Stimulated activated CD8-positive, alpha-beta memory T cell treated with anti-CD3 and anti-CD28 coated beads, Interleukin-15, amount 100 ng/mL, for 48 hours (primary cell): Measurements from ENCODE around the gene NDUFB10.

ENCODE experiments used
- DNase-seq, 2 donors: peaks; one replicate each; pipeline ENCODE4 v3.0.0-alpha.2; 2020; ENCODE audit warnings: low read depth in 2 of 2

Gene NDUFB10

DNA sequence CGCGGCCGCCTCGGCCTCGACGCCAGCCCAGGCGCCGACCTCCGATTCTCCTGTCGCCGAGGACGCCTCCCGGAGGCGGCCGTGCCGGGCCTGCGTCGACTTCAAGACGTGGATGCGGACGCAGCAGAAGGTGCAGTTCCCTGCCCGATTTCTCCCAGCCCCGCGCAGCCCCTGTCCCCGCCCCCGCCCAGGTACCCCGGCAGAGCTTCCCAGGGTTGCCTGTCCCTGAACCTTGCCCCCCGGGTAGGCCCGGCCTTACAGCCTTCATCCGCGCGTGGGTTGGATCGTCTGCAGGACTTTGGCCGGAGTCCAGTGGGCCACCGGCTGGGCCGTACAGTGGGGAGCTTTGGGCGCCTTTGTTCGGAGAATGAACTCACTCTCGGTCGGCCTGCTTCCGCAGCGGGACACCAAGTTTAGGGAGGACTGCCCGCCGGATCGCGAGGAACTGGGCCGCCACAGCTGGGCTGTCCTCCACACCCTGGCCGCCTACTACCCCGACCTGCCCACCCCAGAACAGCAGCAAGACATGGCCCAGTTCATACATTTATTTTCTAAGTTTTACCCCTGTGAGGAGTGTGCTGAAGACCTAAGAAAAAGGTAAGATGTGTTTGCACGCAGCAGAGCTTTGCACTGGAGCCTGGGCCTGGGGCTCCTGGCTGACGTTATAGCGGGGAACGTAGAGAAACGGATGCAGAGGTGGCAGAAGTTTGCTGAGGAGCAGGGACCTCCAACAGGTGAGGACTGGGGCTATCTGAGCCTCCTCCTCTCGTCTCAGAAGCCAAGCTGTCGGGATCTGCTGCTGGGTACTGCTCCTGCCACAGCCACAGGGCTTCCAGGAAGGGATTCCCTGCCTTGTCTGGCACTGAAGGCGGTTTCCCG, 25.2 kb downstream of the NDUFB10 start:
- no peak for DNase-seq

DNA sequence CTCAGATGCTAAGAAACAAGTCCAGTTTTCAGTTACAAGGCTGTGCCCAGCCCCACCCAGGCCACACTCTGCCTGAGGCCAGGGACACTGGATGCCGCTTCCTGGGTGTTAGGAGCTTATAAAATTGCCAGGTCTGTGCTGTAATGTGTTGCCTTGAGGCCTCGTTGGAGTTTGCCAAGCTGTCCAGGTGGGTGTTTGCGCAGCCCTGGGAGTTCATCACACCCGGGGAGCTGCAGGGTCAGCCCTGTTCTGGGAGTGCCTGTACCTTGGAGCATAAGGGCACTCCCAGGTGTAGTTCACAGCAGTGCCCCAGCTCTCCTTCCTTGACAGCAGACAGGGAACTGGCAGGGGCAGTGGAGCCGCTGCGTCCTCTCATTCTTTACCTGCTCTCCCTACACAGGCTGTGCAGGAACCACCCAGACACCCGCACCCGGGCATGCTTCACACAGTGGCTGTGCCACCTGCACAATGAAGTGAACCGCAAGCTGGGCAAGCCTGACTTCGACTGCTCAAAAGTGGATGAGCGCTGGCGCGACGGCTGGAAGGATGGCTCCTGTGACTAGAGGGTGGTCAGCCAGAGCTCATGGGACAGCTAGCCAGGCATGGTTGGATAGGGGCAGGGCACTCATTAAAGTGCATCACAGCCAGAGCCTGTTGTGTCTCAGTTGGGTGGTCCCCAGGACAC, 26.3 kb downstream of the NDUFB10 start:
- DNase-seq: no peak

DNA sequence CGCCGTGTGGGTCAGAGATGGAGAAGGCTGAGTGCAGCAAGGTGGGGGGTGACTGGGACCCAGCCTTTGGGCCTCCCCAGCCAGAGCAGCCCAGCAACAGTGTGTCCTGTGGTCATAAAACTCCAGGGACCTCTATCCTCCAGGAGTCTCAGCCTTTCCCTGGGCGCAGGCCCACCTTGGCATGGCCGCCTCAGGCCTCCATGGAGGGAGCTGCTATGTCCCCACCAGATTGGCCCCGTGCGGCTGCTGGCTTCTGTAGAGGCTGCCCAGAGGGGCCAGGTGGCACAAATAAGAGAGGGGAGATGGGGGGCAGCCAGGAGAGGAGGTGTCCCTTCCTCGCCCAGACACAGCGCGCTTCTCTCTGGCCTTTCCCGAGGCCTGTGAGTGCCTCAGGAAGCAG, 27.9 kb downstream of the NDUFB10 start:
- no peak for DNase-seq

DNA sequence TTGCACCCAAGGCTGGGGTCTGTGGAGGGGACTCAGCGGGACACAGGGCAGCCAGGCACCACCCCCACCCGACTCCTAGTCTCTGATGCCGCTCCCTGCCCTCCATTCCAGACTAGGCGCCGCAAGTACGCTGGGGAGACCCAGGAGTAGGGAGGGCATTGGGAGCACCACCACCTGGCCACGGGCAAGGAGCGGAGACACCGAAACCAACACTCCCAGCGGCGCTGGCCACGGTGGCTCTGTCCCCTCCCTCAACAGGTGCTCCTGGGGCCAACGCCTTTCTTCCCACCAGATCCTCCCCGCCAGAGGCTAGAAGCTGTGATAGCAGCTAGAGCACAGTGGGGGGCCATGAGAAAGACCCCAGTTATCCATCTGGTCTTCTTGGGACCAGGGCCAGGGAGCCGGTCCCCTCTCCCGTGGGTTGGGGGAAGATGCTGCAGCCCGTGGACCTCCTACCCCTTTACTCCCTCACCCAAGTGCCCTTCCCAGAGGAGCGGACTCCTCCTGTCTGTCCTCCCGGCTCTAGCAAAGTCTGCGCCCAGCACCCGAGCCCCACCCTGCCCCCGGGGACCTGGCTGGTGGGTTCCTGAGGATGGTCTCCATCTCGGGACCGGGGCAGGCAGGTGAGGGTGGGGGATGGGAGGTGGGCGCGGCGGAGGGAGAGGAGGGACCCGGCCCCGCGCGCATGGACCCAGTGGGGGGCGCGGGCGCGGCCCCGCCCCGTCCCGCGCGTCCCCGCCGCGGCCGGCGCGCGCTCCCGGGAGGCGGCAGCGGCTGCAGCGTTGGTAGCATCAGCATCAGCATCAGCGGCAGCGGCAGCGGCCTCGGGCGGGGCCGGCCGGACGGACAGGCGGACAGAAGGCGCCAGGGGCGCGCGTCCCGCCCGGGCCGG, 30.1 kb downstream of the NDUFB10 start, which contains the start of gene SYNGR3:
Gene SYNGR3 (plus strand): TSS at position 762 of the 892 bp plus-strand sequence. CDS start 133 bp downstream, outside the sequence.
- DNase-seq: no peak

DNA sequence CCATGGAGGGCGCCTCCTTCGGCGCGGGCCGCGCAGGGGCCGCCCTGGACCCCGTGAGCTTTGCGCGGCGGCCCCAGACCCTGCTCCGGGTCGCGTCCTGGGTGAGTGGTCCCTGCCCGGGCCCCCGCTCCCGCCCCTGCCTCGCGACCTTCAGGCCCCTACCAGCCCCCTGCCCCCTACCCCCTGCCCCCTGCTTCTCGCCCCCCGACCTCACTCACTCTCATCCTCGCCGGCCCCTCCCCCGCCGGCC, 30.7 kb downstream of the NDUFB10 start:
- no peak for DNase-seq

DNA sequence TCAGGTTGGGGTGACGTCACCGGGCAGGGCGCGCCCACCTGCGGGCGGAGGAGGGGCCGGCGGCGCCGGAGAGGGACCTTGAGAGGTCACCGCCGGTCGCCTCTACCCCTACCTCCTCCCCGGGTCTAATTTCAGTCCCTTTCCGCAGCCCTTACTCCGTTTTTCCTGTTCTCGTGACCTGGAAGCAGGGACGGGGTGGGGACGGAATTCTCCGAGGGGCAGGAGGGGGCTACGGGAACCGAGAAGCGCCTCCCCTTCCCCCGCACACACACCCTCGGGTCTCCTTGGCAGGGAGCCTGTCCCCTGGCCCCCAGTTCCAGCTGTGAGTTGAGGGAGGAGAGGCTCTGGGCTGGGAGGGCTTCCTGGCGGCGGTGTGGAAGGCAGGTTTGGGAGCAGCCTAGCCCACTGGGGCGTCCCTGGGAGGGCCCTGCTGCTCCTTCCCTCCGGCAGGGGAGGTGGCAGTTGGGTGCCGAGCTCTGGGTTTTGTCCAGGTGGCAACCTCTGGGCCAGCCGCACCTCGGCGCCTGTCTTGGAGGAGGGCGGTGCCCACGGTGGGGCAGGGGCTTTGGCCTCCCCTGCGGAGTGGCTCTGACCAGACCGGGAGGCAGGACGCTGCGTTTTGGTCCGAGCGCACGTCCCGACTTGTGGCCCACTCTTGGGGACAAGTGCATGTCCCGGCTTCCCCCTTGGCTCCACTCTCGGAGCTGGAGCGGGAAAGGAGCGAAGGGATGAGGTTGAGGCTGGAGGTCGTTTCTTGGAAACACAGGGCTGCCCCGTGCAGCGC, 31.2 kb downstream of the NDUFB10 start:
- DNase-seq: peak in 1 of 2 donors; percentile 35

DNA sequence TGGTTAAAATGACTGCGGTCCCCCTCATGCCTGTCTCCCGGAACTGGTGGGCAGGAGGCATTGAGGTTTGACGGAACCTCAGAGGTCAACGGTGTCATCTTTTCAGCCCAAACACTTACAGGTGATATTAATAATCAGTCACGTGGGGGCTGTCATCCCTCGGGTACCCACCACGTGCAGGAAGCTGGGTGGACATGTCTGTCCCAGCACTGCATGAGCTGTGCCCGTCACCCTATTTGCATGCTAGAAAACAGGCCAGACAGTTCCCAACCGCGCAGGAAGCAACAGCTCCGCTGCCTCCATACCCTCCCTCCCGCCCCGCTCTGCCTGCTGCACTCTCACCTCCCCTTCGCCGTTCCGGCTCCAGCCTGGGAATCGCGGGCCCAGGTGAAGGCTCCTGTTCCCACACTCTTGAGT, 31.8 kb downstream of the NDUFB10 start:
- peak in 1 of 2 donors; percentile 37 for DNase-seq

DNA sequence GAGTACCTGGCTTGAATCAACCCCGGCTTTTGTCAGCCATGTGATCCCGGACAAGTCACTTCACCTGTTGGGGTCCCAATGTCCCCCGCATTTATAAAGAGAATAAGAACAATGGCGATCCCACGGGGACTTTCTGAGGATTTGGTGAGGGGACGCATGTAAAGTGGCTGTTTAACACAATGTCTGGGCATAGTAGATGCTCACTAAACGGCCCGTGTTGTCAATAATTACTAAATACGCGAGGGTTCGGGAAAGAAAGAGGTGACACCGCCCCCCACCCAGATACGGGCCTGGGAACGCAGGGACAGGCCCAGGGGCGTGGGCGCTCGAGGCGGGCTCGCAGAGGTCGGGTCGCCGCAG, 32.2 kb downstream of the NDUFB10 start:
- DNase-seq: no peak

DNA sequence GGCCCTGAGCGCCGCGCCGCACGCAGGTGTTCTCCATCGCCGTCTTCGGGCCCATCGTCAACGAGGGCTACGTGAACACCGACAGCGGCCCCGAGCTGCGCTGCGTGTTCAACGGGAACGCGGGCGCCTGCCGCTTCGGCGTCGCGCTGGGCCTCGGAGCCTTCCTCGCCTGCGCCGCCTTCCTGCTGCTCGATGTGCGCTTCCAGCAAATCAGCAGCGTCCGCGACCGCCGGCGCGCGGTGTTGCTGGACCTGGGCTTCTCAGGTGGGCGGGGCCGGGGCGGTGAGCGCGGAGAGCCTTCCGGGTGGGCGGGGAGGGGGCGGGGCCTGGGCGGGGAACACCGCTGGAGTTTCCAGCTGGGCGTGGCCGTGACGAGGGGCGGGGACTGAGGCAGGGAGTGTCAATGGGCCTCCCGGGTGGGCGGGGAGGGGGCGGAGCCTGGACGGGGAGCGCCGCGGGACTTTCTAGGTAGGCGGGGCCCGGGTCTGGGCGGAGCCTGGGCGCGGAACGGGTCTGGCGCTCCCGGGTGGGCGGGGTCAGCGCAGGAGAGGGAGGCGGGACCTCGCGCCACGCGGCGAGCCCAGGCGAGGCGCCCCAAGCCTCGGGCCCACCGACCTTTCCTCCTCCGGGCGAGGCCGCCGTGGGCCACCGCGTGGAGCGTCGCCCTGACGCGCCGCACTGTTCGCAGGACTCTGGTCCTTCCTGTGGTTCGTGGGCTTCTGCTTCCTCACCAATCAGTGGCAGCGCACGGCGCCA, 32.8 kb downstream of the NDUFB10 start:
- peak; percentile 93 to 94 for DNase-seq

DNA sequence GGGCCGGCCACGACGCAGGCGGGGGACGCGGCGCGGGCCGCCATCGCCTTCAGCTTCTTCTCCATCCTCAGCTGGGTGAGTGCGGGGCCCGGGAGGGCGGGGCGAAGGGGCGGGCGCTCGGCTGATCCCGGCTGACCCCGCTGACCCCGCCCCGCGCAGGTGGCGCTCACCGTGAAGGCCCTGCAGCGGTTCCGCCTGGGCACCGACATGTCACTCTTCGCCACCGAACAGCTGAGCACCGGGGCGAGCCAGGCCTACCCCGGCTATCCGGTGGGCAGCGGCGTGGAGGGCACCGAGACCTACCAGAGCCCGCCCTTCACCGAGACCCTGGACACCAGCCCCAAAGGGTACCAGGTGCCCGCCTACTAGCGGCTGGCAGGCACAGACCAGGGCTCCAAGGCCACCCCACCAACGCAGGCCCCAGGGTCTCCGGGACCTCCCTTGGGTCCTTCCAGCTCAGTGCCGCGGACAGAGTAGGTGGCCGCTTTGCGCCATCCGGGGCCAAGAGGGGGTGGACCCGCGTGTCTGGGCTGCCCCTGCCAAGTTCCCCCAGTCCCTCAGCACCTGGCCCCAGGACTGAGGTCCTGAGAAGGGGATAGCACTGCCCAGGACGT, 33.5 kb downstream of the NDUFB10 start:
- DNase-seq: no peak

DNA sequence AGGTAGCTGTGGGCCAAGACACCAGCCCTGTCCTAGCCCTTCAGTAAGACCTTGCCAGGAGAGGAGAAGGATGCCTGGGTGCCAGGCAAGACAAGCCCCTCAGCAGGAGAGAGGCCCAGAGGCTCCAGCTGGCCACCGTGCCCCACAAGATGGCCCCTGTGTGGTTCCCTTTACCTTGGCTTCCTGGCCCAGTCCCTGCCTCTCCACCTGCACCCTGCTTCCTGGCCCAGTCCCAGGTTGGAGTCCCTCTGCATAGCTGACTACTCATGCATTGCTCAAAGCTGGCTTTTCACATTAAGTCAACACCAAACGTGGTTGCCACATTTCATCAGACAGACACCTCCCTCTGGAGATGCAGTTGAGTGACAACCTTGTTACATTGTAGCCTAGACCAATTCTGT, 34.4 kb downstream of the NDUFB10 start:
- DNase-seq: no peak

DNA sequence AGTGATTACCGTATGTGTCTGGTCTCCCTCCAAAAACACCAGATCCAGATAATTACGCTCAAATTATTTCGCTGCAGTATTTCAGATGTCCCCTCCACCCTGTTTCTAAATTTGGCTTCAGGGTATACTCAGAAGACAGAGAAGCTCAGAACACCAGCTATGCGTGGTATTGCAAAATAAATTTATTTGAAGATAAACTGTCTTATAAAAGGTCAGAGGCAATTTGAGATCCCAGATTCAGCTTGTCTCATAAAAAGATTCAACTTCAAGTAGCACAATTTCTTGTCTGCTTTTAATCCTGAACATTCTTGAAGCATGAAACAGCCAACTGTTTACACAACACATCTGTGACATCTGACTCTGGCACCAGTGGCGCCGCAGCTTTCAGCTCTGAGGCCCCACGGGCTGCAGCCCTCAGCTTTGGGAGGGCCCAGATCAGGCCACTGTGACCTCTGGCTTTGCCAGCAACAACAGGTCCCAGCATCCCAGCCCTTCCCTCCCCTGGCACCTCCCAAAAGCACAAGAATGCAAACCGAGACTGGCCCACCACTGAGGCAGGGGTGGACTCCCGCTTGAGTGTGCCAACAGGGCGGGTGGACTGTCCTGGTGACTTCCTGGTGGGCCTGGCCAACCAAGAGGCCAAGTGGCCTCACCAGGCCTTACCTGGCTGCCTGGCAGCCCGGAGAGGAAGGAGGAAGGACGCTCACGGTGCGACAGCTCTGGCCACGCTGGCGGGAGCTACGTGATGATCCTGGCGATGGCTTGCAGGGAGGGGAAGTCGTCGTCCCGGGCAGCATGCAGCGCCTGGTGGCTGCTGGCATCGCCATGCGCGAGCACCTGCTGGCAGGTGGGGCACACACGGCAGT, 38.4 kb downstream of the NDUFB10 start:
- no peak for DNase-seq

DNA sequence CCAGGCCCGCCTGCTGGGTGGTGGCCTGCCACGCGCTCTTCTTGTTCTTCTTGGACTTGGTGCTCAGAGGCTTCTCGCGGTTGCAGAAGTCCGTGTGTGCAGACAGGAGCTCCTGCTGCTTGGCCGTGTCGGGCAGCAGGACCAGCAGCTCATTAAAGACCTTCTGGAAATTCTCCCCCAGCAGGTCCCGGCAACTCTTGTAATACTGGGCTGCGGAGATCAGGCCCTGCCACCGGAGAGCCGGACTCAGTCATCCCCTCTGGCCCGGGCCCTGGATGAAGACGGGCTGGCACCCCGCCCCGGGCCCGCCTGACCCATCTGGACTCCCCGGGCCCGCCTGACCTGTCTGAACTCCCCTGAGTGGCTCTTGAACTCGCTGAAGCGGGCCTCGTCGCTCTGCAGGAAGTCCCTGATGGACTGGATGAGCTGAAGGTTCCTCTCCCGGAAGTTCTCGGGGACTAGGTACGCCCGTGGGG, 39.1 kb downstream of the NDUFB10 start:
- no peak for DNase-seq

DNA sequence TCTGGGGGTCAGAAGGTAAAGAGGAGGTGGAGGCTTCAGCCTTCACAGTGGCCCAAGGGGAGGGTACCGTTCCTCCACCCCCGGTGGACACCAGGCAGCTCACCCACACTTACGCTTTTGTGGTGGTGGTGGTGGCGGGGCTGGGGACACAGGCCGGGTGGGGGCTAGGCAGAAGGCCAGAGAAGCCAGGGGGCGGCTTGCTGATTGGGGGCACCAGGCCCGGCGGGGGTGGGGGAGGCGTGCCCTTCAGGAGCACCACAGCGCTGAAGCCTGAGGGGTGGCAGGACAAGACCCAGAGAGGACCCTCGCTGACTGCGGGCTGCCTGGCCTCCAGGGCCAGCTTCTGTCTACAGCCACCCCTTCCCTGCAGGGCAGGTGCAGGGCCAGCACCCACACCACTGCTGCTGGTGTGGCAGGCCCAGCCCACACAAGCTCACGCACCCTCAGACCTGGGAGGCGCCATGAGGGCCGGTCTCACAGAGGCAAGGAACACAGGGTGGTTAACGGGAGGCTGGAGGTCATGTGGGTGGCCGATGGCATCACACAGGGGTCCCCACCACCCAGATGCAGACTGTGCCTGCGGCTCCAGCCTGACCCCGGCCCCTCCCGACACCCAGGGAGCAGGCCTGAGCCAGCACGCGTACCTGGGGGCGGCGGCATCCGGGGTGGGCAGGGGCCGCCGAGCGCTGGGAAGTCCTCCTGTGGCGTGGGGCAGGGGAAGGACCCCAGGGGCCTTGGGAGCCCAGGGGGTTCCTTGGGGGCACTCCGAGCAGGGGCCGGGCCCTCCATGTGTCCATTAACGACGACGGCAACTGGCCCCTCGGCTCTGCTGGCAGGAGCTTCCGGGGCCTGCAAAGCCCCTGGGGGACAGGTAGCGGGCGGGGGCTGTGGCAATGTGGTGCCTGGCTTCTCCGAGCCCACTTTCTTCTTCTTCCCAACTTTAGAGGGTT, 39.8 kb downstream of the NDUFB10 start:
- DNase-seq: no peak

DNA sequence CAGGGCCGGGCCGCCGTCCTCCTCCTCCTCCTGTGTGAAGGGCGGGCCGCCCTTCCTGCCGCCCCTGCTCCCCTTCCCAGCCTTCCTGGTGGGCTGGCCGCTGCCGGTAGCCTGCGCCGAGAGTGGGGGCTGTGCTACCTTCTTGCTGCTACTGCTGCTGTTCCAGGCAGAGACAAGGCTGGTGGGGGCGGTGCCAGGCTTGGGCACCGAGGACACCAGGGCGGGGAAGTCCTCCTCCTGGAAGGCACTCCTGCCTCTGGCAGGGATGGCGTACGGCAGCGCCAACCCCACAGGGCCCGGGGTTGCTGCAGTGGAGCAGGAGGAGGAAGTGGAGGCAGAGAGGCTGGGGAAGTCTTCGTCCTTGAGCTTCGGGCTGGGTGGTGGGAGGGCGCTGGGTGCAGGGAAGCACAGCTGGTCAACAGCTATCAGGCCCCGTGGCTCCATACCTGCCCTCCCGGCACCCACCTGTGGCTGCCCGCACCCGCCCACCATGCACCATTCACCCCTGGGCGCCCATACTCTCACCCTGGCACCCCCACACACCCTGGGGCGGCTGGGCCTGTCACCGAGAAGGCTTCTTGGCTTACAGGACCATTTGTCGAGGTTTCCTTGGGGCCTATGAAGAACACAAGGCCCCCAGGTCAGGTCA, 40.7 kb downstream of the NDUFB10 start:
- DNase-seq: no peak

DNA sequence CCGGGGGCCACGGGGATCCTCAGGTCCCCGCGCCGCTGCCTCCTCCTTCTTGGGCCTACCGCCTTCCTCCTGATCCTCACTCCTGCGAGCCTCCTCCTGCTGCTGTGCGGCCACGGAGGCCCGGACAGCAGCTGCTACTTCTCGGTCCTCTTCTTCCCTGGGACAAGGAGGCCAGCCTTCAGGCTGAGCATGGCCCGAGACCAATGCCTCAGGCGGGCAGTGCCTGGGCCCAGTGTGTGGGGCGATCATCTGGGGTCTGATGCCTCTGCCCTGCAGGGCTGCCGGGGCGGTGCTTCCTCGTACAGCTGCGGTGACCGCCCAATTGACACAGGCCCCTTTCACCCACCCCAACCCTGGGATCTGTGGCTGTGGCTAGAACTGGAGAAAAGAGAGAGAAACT, 41.7 kb downstream of the NDUFB10 start:
- no peak for DNase-seq
